Measurements from ENCODE around the gene KIR3DL2.

DNA sequence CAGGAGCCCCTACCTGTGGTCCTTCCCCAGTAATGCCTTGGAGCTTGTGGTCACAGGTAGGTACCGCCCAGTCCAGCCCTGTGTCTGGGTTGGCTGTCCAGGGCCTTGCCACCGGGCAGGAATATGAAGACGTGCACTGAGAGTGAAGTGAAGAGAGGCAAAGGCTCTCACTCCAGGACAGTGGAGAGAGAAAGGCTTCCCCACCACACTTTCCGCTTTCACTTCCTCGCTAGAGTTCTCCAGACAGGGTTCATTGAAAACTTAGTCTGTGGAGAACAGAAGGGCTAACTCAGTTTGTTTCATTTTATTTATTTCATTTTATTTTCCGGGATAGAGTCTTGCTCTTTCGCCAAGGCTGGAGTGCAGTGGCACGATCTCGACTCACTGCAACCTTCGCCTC lies 38.0 kb downstream of the KIR3DL2 start:
- TF ChIP-seq, protein P1, sequence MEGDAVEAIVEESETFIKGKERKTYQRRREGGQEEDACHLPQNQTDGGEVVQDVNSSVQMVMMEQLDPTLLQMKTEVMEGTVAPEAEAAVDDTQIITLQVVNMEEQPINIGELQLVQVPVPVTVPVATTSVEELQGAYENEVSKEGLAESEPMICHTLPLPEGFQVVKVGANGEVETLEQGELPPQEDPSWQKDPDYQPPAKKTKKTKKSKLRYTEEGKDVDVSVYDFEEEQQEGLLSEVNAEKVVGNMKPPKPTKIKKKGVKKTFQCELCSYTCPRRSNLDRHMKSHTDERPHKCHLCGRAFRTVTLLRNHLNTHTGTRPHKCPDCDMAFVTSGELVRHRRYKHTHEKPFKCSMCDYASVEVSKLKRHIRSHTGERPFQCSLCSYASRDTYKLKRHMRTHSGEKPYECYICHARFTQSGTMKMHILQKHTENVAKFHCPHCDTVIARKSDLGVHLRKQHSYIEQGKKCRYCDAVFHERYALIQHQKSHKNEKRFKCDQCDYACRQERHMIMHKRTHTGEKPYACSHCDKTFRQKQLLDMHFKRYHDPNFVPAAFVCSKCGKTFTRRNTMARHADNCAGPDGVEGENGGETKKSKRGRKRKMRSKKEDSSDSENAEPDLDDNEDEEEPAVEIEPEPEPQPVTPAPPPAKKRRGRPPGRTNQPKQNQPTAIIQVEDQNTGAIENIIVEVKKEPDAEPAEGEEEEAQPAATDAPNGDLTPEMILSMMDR (IDR thresholded peaks at IDR 0.05), result no peak
- no peak for TF ChIP-seq POLR2A (IDR thresholded peaks at IDR 0.05)

Measured in right lobe of liver (tissue), 4 donors.